Hepatocyte (in vitro differentiated cells): ENCODE data around the gene ANKRD62. TPM values are rescaled to one million over a fixed set of nuclear protein-coding genes. Genes with fewer than 3 reads are reported as not detected.

Experiments used
- DNase-seq: peaks from one replicate; pipeline ENCODE4 v3.0.0-alpha.2; 2016; ENCODE audit warnings: low spot score
- H2AFZ ChIP-seq: fragments of 200-600 bp; sonication (generic); 2 replicates; pipeline ENCODE4 v1.6.0; 2016; ENCODE audit warnings: antibody characterized with exemption, mild to moderate bottlenecking
- H3K27ac ChIP-seq: fragments of 200-600 bp; sonication (generic); 2 replicates; pipeline ENCODE4 v1.5.1; 2016; ENCODE audit warnings: mild to moderate bottlenecking
- H3K27me3 ChIP-seq: fragments of 200-600 bp; sonication (generic); 2 replicates; pipeline ENCODE4 v1.6.1; 2016
- H3K36me3 ChIP-seq: fragments of 200-600 bp; sonication (generic); replicated peaks from 2 replicates; pipeline ENCODE4 v1.5.1; 2016; ENCODE audit warnings: low read depth; ENCODE audit not compliant: insufficient read depth
- H3K4me1 ChIP-seq: fragments of 200-600 bp; sonication (generic); 2 replicates; pipeline ENCODE4 v1.5.1; 2016; ENCODE audit warnings: mild to moderate bottlenecking, moderate library complexity; ENCODE audit not compliant: insufficient read depth
- H3K4me2 ChIP-seq: fragments of 200-600 bp; sonication (generic); 2 replicates; pipeline ENCODE4 v1.6.0; 2016
- H3K4me3 ChIP-seq: fragments of 200-600 bp; sonication (generic); 2 replicates; pipeline ENCODE4 v1.5.1; 2016; ENCODE audit warnings: mild to moderate bottlenecking
- H3K79me2 ChIP-seq: fragments of 200-600 bp; sonication (generic); 2 replicates; pipeline ENCODE4 v1.6.0; 2017; ENCODE audit warnings: mild to moderate bottlenecking
- H3K9me2 ChIP-seq: fragments of 200-600 bp; sonication (generic); replicated peaks from 2 replicates; pipeline ENCODE4 v1.6.0; 2017; ENCODE audit warnings: mild to moderate bottlenecking; ENCODE audit not compliant: insufficient read depth
- H3K9me3 ChIP-seq: fragments of 200-600 bp; sonication (generic); 2 replicates; pipeline ENCODE4 v1.5.1; 2016; ENCODE audit warnings: low read depth, mild to moderate bottlenecking
- H4K20me1 ChIP-seq: fragments of 200-600 bp; sonication (generic); 2 replicates; pipeline ENCODE4 v1.6.0; 2016; ENCODE audit warnings: mild to moderate bottlenecking; ENCODE audit not compliant: insufficient read depth, poor library complexity, severe bottlenecking
- EZH2 ChIP-seq: fragments of 200-600 bp; sonication (generic); IDR thresholded peaks from 2 replicates; pipeline ENCODE4 v1.6.1; 2016; ENCODE audit warnings: antibody characterized with exemption, mild to moderate bottlenecking, borderline replicate concordance
- EZH2phosphoT487 ChIP-seq: fragments of 200-600 bp; sonication (generic); IDR thresholded peaks from one replicate; pipeline ENCODE4 v1.6.1; 2018; ENCODE audit warnings: antibody characterized with exemption, mild to moderate bottlenecking, low read depth, moderate library complexity; ENCODE audit not compliant: unreplicated experiment, severe bottlenecking
- WGBS: methylation state at CpG from one replicate; pipeline ENCODE4 v1.1.6; 2016; ENCODE audit warnings: low lambda C conversion rate; ENCODE audit errors: missing lambda C conversion rate; 5-methylcytosine and 5-hydroxymethylcytosine counted together
- polyA plus RNA-seq: library from polyadenylated mRNA; unstranded; fragments of >200 nt; fragmentation: Nextera tagmentation; extraction: Ambion mirVana; gene quantifications from 2 replicates; pipeline ENCODE4 v1.2.1, GENCODE V29; 2016
- total RNA-seq: library from RNA; depleted of rRNA; stranded (reverse); fragments of >200 nt; gene quantifications from 2 replicates; pipeline ENCODE4 v1.2.3, GENCODE V29; 2014
- TF ChIP-seq, protein P1 (sequence below): fragments of 200-600 bp; sonication (generic); IDR thresholded peaks from 2 replicates; pipeline ENCODE4 v1.5.1; 2016; ENCODE audit warnings: antibody characterized with exemption, mild to moderate bottlenecking; ENCODE audit not compliant: poor library complexity

Gene ANKRD62
- total and polyA plus RNA-seq, 2 experiments from 2014 or later, result not detected

DNA sequence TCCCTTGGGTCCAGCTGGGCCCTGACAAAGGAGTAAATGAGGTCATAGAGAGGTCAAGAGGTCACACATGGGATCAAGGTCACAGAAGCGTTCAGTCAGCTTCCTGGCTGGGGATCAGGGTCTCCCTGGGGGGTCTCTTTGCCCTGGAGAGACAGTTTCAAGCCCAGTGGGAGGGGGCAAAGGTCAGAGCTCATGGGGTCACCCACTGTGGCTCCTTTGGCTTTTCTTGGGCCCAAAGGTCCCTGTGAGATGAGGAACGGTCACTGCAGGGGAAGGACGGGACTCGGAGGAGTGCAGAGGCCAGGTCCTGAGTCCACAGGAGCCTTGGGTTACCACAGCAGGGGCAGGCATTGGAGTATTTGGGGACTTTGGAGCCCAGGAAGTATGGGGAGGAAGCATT is 30.7 kb upstream of the ANKRD62 start:
- Histone ChIP-seq H3K27me3 (no peaks in the 10 kb centered on the region), H3K9me3 (no peaks in the 10 kb centered on the region), H3K36me3 (no peaks in the 10 kb centered on the region), H3K4me1 (no peaks in the 10 kb centered on the region), H3K4me2 (no peak overlapping the region), H4K20me1 (no peaks in the 10 kb centered on the region), H3K4me3 (no peak overlapping the region), H3K9me2 (no peaks in the 10 kb centered on the region), H3K27ac (no peak overlapping the region), H2AFZ (no peak overlapping the region), H3K79me2 (no peaks in the 10 kb centered on the region)
- WGBS, result 64% methylated on average over 4 of the region's 4 CpGs
- DNase-seq, result no peak
- TF ChIP-seq EZH2phosphoT487, result no peak
- TF ChIP-seq EZH2, result no peak
- TF ChIP-seq, protein P1, sequence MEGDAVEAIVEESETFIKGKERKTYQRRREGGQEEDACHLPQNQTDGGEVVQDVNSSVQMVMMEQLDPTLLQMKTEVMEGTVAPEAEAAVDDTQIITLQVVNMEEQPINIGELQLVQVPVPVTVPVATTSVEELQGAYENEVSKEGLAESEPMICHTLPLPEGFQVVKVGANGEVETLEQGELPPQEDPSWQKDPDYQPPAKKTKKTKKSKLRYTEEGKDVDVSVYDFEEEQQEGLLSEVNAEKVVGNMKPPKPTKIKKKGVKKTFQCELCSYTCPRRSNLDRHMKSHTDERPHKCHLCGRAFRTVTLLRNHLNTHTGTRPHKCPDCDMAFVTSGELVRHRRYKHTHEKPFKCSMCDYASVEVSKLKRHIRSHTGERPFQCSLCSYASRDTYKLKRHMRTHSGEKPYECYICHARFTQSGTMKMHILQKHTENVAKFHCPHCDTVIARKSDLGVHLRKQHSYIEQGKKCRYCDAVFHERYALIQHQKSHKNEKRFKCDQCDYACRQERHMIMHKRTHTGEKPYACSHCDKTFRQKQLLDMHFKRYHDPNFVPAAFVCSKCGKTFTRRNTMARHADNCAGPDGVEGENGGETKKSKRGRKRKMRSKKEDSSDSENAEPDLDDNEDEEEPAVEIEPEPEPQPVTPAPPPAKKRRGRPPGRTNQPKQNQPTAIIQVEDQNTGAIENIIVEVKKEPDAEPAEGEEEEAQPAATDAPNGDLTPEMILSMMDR, result no peak

DNA sequence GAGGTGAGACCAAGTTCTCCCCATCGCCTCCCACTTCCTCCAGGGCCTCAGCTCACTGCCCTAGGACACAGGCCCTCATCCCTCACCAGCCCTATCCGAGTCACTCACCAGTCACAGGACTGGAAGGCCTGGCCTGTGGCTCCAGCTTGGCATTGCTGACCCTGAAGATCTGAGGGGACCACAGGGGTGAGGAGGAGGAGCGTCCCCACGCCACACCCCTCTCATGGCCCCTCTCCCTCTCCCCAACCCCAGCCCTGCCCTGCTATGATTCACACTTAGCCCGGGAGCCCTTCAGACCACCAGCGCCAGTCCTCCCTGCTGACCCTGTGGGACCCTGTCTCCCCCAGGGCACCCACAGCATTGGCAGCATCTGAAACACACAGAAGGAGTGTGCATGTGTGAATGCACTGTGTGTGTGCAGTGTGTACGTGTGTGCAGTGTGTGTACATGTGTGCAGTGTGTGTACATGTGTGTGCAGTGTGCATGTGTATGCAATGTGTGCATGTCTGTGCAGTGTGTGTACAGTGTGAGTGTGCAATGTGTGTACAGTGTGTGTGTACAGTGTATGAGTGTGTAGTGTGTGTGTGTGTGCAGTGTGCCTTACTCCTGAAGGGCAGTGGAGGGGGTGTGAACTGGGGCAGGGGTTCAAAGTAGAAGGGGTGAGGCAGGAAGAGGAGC is 29.4 kb upstream of the ANKRD62 start:
- no peak for DNase-seq
- H3K9me3 ChIP-seq, result no peaks in the 10 kb centered on the region
- WGBS, result 85% methylated on average over 4 of the region's 7 CpGs
- H2AFZ ChIP-seq, result no peak overlapping the region
- no peak overlapping the region for H3K27ac ChIP-seq
- H3K79me2 ChIP-seq, result no peaks in the 10 kb centered on the region
- H3K4me2 ChIP-seq, result no peak overlapping the region
- no peaks in the 10 kb centered on the region for H4K20me1 ChIP-seq
- TF ChIP-seq EZH2 (no peak), EZH2phosphoT487 (no peak)
- TF ChIP-seq, protein P1, result no peak
- no peak overlapping the region for H3K4me3 ChIP-seq
- H3K36me3 ChIP-seq, result no peaks in the 10 kb centered on the region
- no peaks in the 10 kb centered on the region for H3K27me3 ChIP-seq
- H3K4me1 ChIP-seq, result no peaks in the 10 kb centered on the region
- no peaks in the 10 kb centered on the region for H3K9me2 ChIP-seq

DNA sequence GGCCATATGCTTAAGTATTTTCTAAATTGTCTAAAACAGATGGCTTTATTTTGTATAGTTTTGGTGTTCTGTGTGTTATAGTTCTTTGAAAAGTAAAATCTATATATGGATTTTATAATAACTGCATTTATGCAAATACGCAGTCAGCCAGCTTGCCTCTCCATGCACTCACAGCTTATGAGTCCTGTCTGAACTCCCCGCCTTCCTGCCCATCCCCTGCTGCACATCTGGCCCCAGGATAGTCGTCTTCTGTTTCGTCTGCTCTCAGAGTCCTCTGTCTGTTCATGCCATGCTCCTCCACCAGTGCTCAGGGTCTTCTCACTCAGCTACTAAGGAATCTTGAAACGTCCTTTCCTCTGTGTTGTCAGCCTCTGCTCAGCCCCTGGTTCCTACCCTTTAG is 28.2 kb upstream of the ANKRD62 start:
- Histone ChIP-seq H2AFZ (no peak overlapping the region), H4K20me1 (no peaks in the 10 kb centered on the region), H3K9me3 (no peaks in the 10 kb centered on the region), H3K4me2 (no peak overlapping the region), H3K27ac (no peak overlapping the region), H3K79me2 (no peaks in the 10 kb centered on the region), H3K27me3 (no peaks in the 10 kb centered on the region), H3K9me2 (no peaks in the 10 kb centered on the region), H3K36me3 (no peaks in the 10 kb centered on the region), H3K4me3 (no peak overlapping the region), H3K4me1 (no peaks in the 10 kb centered on the region)
- DNase-seq, result no peak
- WGBS, result 81% methylated on average over 5 of the region's 5 CpGs
- TF ChIP-seq EZH2, result no peak
- no peak for TF ChIP-seq EZH2phosphoT487
- TF ChIP-seq, protein P1, result no peak
